Uterus (tissue), 2 donors: ENCODE measurements around the gene P2RY8.

Experiments
- CTCF ChIP-seq, 4 experiments: fragments of 200-600 bp in 2 of 4; fragments of 450-650 bp in 2 of 4; sonication (generic) in 2 of 4; IDR thresholded peaks; one replicate each; pipeline ENCODE4 v1.5.1; 2016 to 2019; ENCODE audit warnings: antibody characterized with exemption in 4 of 4, mild to moderate bottlenecking in 2 of 4, moderate library complexity in 1 of 4
- POLR2A ChIP-seq, 2 donors: fragments of 450-650 bp; IDR thresholded peaks; one replicate each; pipeline ENCODE4 v1.6.1; 2016; ENCODE audit warnings: antibody characterized with exemption in 2 of 2, mild to moderate bottlenecking in 1 of 2, moderate library complexity in 1 of 2

- no peak for TF ChIP-seq POLR2A (IDR thresholded peaks at IDR 0.05)
- no peak for TF ChIP-seq CTCF (IDR thresholded peaks at IDR 0.05)
Measured at GRCh38 chrX:1427756-1428155, 109.2 kb downstream of the P2RY8 start.
